Astrocyte of the spinal cord (primary cell): ENCODE data around the gene SMARCD1.

Source experiments
- DNase-seq: peaks from one replicate; pipeline ENCODE4 v3.0.0; 2011; ENCODE audit warnings: low read depth, low spot score
- H3K4me3 ChIP-seq: 2 replicates; pipeline ENCODE4 v1.5.1; 2011; ENCODE audit warnings: low read depth, mild to moderate bottlenecking, low read length, moderate library complexity
- CTCF ChIP-seq: IDR thresholded peaks from 2 replicates; pipeline ENCODE4 v1.5.1; 2012; ENCODE audit warnings: low read depth, mild to moderate bottlenecking, low read length, inconsistent platforms
- in situ Hi-C: cut with HindIII; loops from 2 replicates; pipeline ENCODE4 v1.10.0; 2017; ENCODE audit warnings: low sequenced_read_pairs

SMARCD1 gene

DNA sequence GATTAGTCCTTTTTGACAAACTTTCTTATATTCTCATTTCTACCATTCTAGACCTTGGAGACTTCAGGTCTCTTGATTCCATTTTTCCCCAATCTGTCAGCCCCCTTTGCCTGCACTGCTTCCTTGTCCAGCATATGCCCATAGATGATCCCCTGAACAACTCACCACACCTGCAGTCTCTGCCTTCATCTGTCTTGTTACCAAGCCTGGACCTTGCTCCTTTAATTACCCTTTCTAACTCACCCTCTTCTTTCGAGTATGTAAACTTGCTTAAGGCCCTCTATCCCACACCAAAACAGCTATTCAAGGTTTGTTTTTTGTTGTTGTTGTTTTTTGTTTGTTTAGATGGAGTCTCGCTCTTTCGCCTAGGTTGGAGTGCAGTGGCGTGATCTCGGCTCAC lies 36.5 kb downstream of the SMARCD1 start:
- TF ChIP-seq CTCF, result no peak
- no peak overlapping the region for H3K4me3 ChIP-seq
- in situ Hi-C loops, result no loop called here
- DNase-seq, result no peak

- no peak for DNase-seq
- TF ChIP-seq CTCF, result no peak
- in situ Hi-C loops, result no loop called here
- H3K4me3 ChIP-seq, result no peak overlapping the region
These were observed 38.1 kb downstream of the SMARCD1 start for GRCh38 chr12:50123203-50123602.

DNA sequence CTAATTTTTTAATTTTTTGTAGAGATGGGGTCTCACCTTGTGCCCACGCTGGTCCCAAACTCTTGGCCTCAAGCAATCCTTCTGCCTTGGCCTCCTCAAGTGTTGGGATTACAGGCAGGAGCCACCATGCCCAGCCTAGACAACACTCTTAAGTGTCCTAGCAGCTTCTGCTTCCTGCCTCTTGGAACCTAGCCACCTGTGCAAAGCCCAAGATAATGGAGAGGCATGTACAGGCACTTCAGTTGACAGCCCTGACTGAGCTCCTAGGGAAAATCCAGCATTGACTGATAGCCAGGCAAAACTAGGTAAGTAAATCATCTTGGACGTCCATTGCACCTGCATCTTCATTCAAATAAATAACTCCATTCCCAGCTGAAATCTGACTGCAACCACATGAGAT lies 42.4 kb downstream of the SMARCD1 start:
- in situ Hi-C loops, result no loop called here
- TF ChIP-seq CTCF, result no peak
- no peak overlapping the region for H3K4me3 ChIP-seq
- DNase-seq, result no peak

GRCh38 chr12:50129290-50129689 lies 44.1 kb downstream of the SMARCD1 start:
- DNase-seq, result no peak
- no peak overlapping the region for H3K4me3 ChIP-seq
- in situ Hi-C loops, result no loop called here
- no peak for TF ChIP-seq CTCF

DNA sequence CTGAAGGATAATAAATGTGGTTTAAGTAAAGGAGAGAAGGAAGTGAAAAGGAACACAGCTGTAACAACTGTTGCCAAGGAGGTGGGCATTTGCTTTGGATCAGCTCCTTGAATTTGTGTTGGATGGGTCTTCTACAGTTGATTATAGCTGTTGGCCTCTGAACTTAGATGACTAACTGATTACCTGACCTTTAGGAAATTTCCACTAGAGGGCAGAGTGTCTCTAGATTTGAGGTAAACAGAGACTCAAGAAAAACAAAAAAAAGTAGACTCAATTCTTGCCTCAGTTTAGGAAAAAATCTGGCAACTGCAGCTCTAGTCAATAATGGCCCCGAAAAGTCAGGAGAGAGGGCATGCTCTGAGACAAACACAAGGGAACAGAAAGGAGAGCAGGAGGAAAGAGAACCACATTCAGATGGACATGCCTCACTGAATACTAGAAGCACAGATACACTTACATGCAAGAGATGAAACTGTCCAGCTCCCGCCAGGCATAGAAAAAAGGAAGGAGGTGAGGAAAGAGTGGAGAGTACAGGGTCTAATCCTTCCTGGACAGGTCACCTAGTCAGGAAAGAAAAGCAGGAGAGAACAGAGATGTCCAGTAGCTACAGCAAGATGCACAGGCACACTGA lies 47.5 kb downstream of the SMARCD1 start:
- no peak overlapping the region for H3K4me3 ChIP-seq
- in situ Hi-C loops, result no loop called here
- peak; percentile 25 for DNase-seq
- peak; percentile 36 for TF ChIP-seq CTCF

DNA sequence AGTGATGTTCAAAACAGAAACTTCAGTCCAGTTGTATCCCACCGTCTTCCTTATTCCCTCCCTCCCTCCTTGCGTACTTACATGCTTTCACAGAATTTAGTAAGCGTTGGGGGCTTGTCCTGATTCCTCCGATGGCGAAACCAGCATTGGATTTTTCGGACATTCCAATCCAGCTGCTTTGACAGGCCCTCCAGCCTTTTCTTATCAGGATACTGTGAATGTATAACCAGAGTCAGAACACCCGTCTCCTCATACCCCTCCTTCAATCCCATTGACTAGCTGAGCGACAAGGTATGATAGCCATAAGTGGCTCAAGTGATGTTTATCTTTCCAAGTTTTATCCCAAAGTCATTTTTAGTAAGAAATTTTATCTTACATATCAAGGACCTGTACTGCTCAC lies 57.9 kb downstream of the SMARCD1 start:
- in situ Hi-C loops, result no loop called here
- no peak for DNase-seq
- TF ChIP-seq CTCF, result no peak
- no peak overlapping the region for H3K4me3 ChIP-seq

DNA sequence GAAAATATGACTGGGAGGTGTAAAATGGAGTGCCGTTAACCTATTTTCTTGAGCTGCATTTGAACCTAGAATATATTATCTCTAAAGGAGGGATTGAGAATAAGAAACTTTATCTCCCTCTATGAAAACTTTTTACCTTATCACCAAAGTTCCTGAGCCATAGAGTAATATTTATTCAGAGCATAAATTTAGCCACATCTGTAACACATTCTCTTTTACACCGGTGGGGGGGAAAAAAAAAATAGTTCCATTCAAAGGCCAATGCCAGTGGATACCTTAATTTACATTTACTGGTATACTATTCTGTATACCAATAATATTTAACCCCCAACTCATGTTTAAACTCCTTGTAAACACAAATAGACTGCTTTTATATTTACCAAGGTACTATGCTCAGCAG lies 60.3 kb downstream of the SMARCD1 start:
- H3K4me3 ChIP-seq, result no peak overlapping the region
- DNase-seq, result no peak
- TF ChIP-seq CTCF, result no peak
- in situ Hi-C loops, result no loop called here
